ENCODE measurements around the gene CDH23. TPM values are rescaled to one million over a fixed set of nuclear protein-coding genes. Genes with fewer than 3 reads are reported as not detected.

Gene CDH23
- total RNA-seq, 2 donors from 2014 or later = 1.1 to 2.8 TPM

- ATAC-seq (replicated peaks in 1 of 2) (no peak), DNase-seq (no peak)
- Mint-ChIP-seq H3K9me3 (no peaks in the 10 kb centered on the region), H3K36me3 (ENCODE audit: insufficient read depth in 2 of 2) (no peaks in the 10 kb centered on the region), H3K4me3 (no peak overlapping the region), H3K27ac (no peak overlapping the region), H3K27me3 (ENCODE audit: low read depth) (no peaks in the 10 kb centered on the region), H3K4me1 (ENCODE audit: low read depth) (no peaks in the 10 kb centered on the region)
Observed at GRCh38 chr10:71465551-71466252, 69.0 kb downstream of the CDH23 start.

- H3K4me1 Mint-ChIP-seq (ENCODE audit: low read depth) = no peaks in the 10 kb centered on the region
- H3K36me3 Mint-ChIP-seq (ENCODE audit: insufficient read depth in 2 of 2) = no peaks in the 10 kb centered on the region
- no peaks in the 10 kb centered on the region for H3K9me3 Mint-ChIP-seq
- ATAC-seq (replicated peaks in 1 of 2) (no peak), DNase-seq (no peak)
- no peaks in the 10 kb centered on the region for H3K27me3 Mint-ChIP-seq (ENCODE audit: low read depth)
- H3K27ac Mint-ChIP-seq = no peak overlapping the region
- H3K4me3 Mint-ChIP-seq = no peak overlapping the region
Observed at GRCh38 chr10:71466330-71466729, 69.6 kb downstream of the CDH23 start.

- Mint-ChIP-seq H3K27ac (no peak overlapping the region), H3K36me3 (ENCODE audit: insufficient read depth in 2 of 2) (no peaks in the 10 kb centered on the region), H3K27me3 (ENCODE audit: low read depth) (no peaks in the 10 kb centered on the region), H3K4me1 (ENCODE audit: low read depth) (no peaks in the 10 kb centered on the region), H3K4me3 (no peak overlapping the region), H3K9me3 (no peaks in the 10 kb centered on the region)
- ATAC-seq (replicated peaks in 1 of 2) = no peak
- no peak for DNase-seq
Observed at GRCh38 chr10:71467161-71467560, 70.4 kb downstream of the CDH23 start.

- Mint-ChIP-seq H3K27ac (no peak overlapping the region), H3K9me3 (no peaks in the 10 kb centered on the region), H3K36me3 (ENCODE audit: insufficient read depth in 2 of 2) (no peaks in the 10 kb centered on the region), H3K4me3 (no peak overlapping the region), H3K4me1 (ENCODE audit: low read depth) (no peaks in the 10 kb centered on the region), H3K27me3 (ENCODE audit: low read depth) (no peaks in the 10 kb centered on the region)
- DNase-seq = no peak
- ATAC-seq (replicated peaks in 1 of 2) = no peak
Observed at GRCh38 chr10:71467569-71468362, 71.0 kb downstream of the CDH23 start.

- H3K4me3 Mint-ChIP-seq = no peak overlapping the region
- no peaks in the 10 kb centered on the region for H3K4me1 Mint-ChIP-seq (ENCODE audit: low read depth)
- DNase-seq = no peak
- H3K27me3 Mint-ChIP-seq (ENCODE audit: low read depth) = no peaks in the 10 kb centered on the region
- ATAC-seq (replicated peaks in 1 of 2) = no peak
- no peaks in the 10 kb centered on the region for H3K9me3 Mint-ChIP-seq
- H3K36me3 Mint-ChIP-seq (ENCODE audit: insufficient read depth in 2 of 2) = no peaks in the 10 kb centered on the region
- H3K27ac Mint-ChIP-seq = no peak overlapping the region
Observed at GRCh38 chr10:71468363-71469094, 71.8 kb downstream of the CDH23 start.

- Mint-ChIP-seq H3K36me3 (ENCODE audit: insufficient read depth in 2 of 2) (no peaks in the 10 kb centered on the region), H3K9me3 (no peaks in the 10 kb centered on the region), H3K4me3 (no peak overlapping the region), H3K27ac (no peak overlapping the region), H3K4me1 (ENCODE audit: low read depth) (peaks cover 6% of the 10 kb centered on the region), H3K27me3 (ENCODE audit: low read depth) (no peaks in the 10 kb centered on the region)
- DNase-seq (no peak), ATAC-seq (replicated peaks in 1 of 2) (no peak)
Observed at GRCh38 chr10:71471006-71471405, 74.3 kb downstream of the CDH23 start.

GRCh38 chr10:71471957-71472365, 75.2 kb downstream of the CDH23 start:
- ATAC-seq (replicated peaks in 1 of 2) (no peak), DNase-seq (no peak)
- H3K4me3 Mint-ChIP-seq = no peak overlapping the region
- no peaks in the 10 kb centered on the region for H3K9me3 Mint-ChIP-seq
- peaks cover 6% of the 10 kb centered on the region for H3K4me1 Mint-ChIP-seq (ENCODE audit: low read depth)
- no peaks in the 10 kb centered on the region for H3K27me3 Mint-ChIP-seq (ENCODE audit: low read depth)
- H3K27ac Mint-ChIP-seq = no peak overlapping the region
- H3K36me3 Mint-ChIP-seq (ENCODE audit: insufficient read depth in 2 of 2) = no peaks in the 10 kb centered on the region

GRCh38 chr10:71472466-71472865, 75.7 kb downstream of the CDH23 start:
- no peaks in the 10 kb centered on the region for H3K36me3 Mint-ChIP-seq (ENCODE audit: insufficient read depth in 2 of 2)
- H3K9me3 Mint-ChIP-seq = no peaks in the 10 kb centered on the region
- H3K4me1 Mint-ChIP-seq (ENCODE audit: low read depth) = peaks cover 6% of the 10 kb centered on the region
- H3K27ac Mint-ChIP-seq = no peak overlapping the region
- DNase-seq = no peak
- no peak overlapping the region for H3K4me3 Mint-ChIP-seq
- no peak for ATAC-seq (replicated peaks in 1 of 2)
- no peaks in the 10 kb centered on the region for H3K27me3 Mint-ChIP-seq (ENCODE audit: low read depth)

- H3K27ac Mint-ChIP-seq = no peak overlapping the region
- H3K9me3 Mint-ChIP-seq = no peaks in the 10 kb centered on the region
- DNase-seq = no peak
- H3K4me3 Mint-ChIP-seq = no peak overlapping the region
- peaks cover 6% of the 10 kb centered on the region for H3K4me1 Mint-ChIP-seq (ENCODE audit: low read depth)
- H3K27me3 Mint-ChIP-seq (ENCODE audit: low read depth) = no peaks in the 10 kb centered on the region
- no peak for ATAC-seq (replicated peaks in 1 of 2)
- H3K36me3 Mint-ChIP-seq (ENCODE audit: insufficient read depth in 2 of 2) = no peaks in the 10 kb centered on the region
Observed at GRCh38 chr10:71472912-71473311, 76.2 kb downstream of the CDH23 start.

- Mint-ChIP-seq H3K9me3 (no peaks in the 10 kb centered on the region), H3K4me3 (no peak overlapping the region), H3K27me3 (ENCODE audit: low read depth) (no peaks in the 10 kb centered on the region), H3K4me1 (ENCODE audit: low read depth) (peaks cover 6% of the 10 kb centered on the region), H3K27ac (no peak overlapping the region), H3K36me3 (ENCODE audit: insufficient read depth in 2 of 2) (no peaks in the 10 kb centered on the region)
- no peak for DNase-seq
- ATAC-seq (replicated peaks in 1 of 2) = no peak
Observed at GRCh38 chr10:71473671-71474599, 77.2 kb downstream of the CDH23 start.

GRCh38 chr10:71474702-71475242, 78.1 kb downstream of the CDH23 start:
- Mint-ChIP-seq H3K4me3 (no peak overlapping the region), H3K9me3 (no peaks in the 10 kb centered on the region), H3K4me1 (ENCODE audit: low read depth) (peaks cover 6% of the 10 kb centered on the region), H3K27ac (no peak overlapping the region), H3K36me3 (ENCODE audit: insufficient read depth in 2 of 2) (no peaks in the 10 kb centered on the region), H3K27me3 (ENCODE audit: low read depth) (no peaks in the 10 kb centered on the region)
- no peak for DNase-seq
- no peak for ATAC-seq (replicated peaks in 1 of 2)

GRCh38 chr10:71475243-71475871, 78.6 kb downstream of the CDH23 start:
- no peaks in the 10 kb centered on the region for H3K27me3 Mint-ChIP-seq (ENCODE audit: low read depth)
- no peak overlapping the region for H3K27ac Mint-ChIP-seq
- H3K4me1 Mint-ChIP-seq (ENCODE audit: low read depth) = peaks cover 6% of the 10 kb centered on the region
- no peaks in the 10 kb centered on the region for H3K36me3 Mint-ChIP-seq (ENCODE audit: insufficient read depth in 2 of 2)
- no peak overlapping the region for H3K4me3 Mint-ChIP-seq
- ATAC-seq (replicated peaks in 1 of 2) = no peak
- no peaks in the 10 kb centered on the region for H3K9me3 Mint-ChIP-seq
- DNase-seq = no peak

Measured in activated T-cell treated with anti-CD3 and anti-CD28 coated beads, Interleukin-2, amount 50 U/mL, for 72 hours (primary cell).